Endodermal cell (in vitro differentiated cells): ENCODE results near the gene DUSP16. TPM values are rescaled to one million over a fixed set of nuclear protein-coding genes. Genes with fewer than 3 reads are reported as not detected.

Experiments
- DNase-seq: peaks from one replicate; pipeline ENCODE4 v3.0.0-alpha.2; 2017
- H3K27ac ChIP-seq: 2 replicates; pipeline ENCODE4 v1.5.1; 2013; ENCODE audit warnings: mild to moderate bottlenecking, low read depth, low read length, moderate library complexity
- H3K27me3 ChIP-seq: 2 replicates; pipeline ENCODE4 v1.6.1; 2013; ENCODE audit warnings: mild to moderate bottlenecking, low read length, moderate library complexity; ENCODE audit not compliant: insufficient read depth, control insufficient read depth, poor library complexity, severe bottlenecking
- H3K36me3 ChIP-seq: 2 replicates; pipeline ENCODE4 v1.7.0; 2013; ENCODE audit warnings: mild to moderate bottlenecking, low read length, moderate library complexity; ENCODE audit not compliant: control insufficient read depth, insufficient read depth
- H3K4me1 ChIP-seq: one replicate; pipeline ENCODE4 v1.7.0; 2013; ENCODE audit warnings: low read length; ENCODE audit not compliant: control insufficient read depth, insufficient read depth
- H3K4me3 ChIP-seq: 2 replicates; pipeline ENCODE4 v1.5.1; 2013; ENCODE audit warnings: mild to moderate bottlenecking, low read length, moderate library complexity
- H3K9ac ChIP-seq: 2 replicates; pipeline ENCODE4 v1.6.1; 2013; ENCODE audit warnings: mild to moderate bottlenecking, low read length, moderate library complexity; ENCODE audit not compliant: poor library complexity, severe bottlenecking; ENCODE audit errors: extremely low read depth
- H3K9me3 ChIP-seq: 2 replicates; pipeline ENCODE4 v1.6.1; 2013; ENCODE audit warnings: mild to moderate bottlenecking, low read length, moderate library complexity; ENCODE audit not compliant: control insufficient read depth
- H3K27ac Mint-ChIP-seq: 2 replicates; pipeline ENCODE4 v1.8.0; 2020; ENCODE audit warnings: mixed read lengths
- H3K27me3 Mint-ChIP-seq: 2 replicates; pipeline ENCODE4 v1.8.0; 2021; ENCODE audit warnings: mild to moderate bottlenecking, mixed read lengths; ENCODE audit not compliant: insufficient read depth
- H3K36me3 Mint-ChIP-seq: 2 replicates; pipeline ENCODE4 v1.8.0; 2020; ENCODE audit warnings: low read depth, mixed read lengths
- H3K4me1 Mint-ChIP-seq: 2 replicates; pipeline ENCODE4 v1.8.0; 2020; ENCODE audit warnings: mixed read lengths
- H3K4me3 Mint-ChIP-seq: 2 replicates; pipeline ENCODE4 v1.8.0; 2020; ENCODE audit warnings: mild to moderate bottlenecking, moderate library complexity, mixed read lengths
- H3K9me3 Mint-ChIP-seq: 2 replicates; pipeline ENCODE4 v1.8.0; 2020; ENCODE audit warnings: mild to moderate bottlenecking, mixed read lengths
- CTCF ChIP-seq: fragments of 200-600 bp; sonication (generic); conservative IDR thresholded peaks from 2 replicates; pipeline ENCODE4 v1.5.0; 2021; ENCODE audit warnings: antibody characterized with exemption, mild to moderate bottlenecking
- WGBS, 2 experiments: methylation state at CpG; one replicate each; pipeline versions ENCODE4 v1.1.5 to v1.1.7; 2013; ENCODE audit warnings: missing lambda C conversion rate in 2 of 2, mixed read lengths in 1 of 2; ENCODE audit not compliant: insufficient coverage in 1 of 2, insufficient read length in 1 of 2; 5-methylcytosine and 5-hydroxymethylcytosine counted together
- total RNA-seq, 2 donors: library from RNA; stranded (reverse); fragmentation: NEBNext Ultra II Directional in 1 of 2; extraction: Animal tissue kit (Norgen Biotek cat#: 25700) in 1 of 2; gene quantifications; 2 replicates in 1 of 2; 3 replicates in 1 of 2; pipeline ENCODE4 v1.2.1, GENCODE V29; 2021

DUSP16 gene
- total RNA-seq, 2 donors from 2014 or later: 28.1 to 42.5 TPM

- Histone ChIP-seq H3K27ac (no peak overlapping the region), H3K27me3 (no peaks in the 10 kb centered on the region), H3K9me3 (no peaks in the 10 kb centered on the region), H3K4me1 (no peaks in the 10 kb centered on the region), H3K36me3 (peaks cover 68% of the 10 kb centered on the region), H3K4me3 (no peak overlapping the region), H3K9ac (no peak overlapping the region)
- Mint-ChIP-seq H3K9me3 (no peaks in the 10 kb centered on the region), H3K36me3 (peaks cover 56% of the 10 kb centered on the region), H3K27ac (no peak overlapping the region), H3K4me3 (no peak overlapping the region), H3K27me3 (no peaks in the 10 kb centered on the region), H3K4me1 (peaks cover 2% of the 10 kb centered on the region)
- TF ChIP-seq CTCF: no peak
- DNase-seq: no peak
- WGBS, 2 experiments: 95 to 98% methylated on average over 3 to 6 of the region's 6 CpGs
These were observed 80.4 kb downstream of the DUSP16 start for GRCh38 chr12:12482150-12482761.

GRCh38 chr12:12481631-12482030, 81.0 kb downstream of the DUSP16 start:
- Mint-ChIP-seq H3K36me3 (peaks cover 60% of the 10 kb centered on the region), H3K27me3 (no peaks in the 10 kb centered on the region), H3K4me1 (peaks cover 2% of the 10 kb centered on the region), H3K4me3 (no peak overlapping the region), H3K27ac (no peak overlapping the region), H3K9me3 (no peaks in the 10 kb centered on the region)
- H3K27ac ChIP-seq: no peak overlapping the region
- H3K36me3 ChIP-seq: peaks cover 70% of the 10 kb centered on the region
- no peak for DNase-seq
- no peak overlapping the region for H3K4me3 ChIP-seq
- H3K27me3 ChIP-seq: no peaks in the 10 kb centered on the region
- no peaks in the 10 kb centered on the region for H3K4me1 ChIP-seq
- H3K9ac ChIP-seq: no peak overlapping the region
- no peaks in the 10 kb centered on the region for H3K9me3 ChIP-seq
- 78 to 97% methylated on average over 2 of the region's 2 CpGs for WGBS, 2 experiments
- no peak for TF ChIP-seq CTCF

GRCh38 chr12:12480074-12480473, 82.6 kb downstream of the DUSP16 start:
- Mint-ChIP-seq H3K36me3 (peaks cover 58% of the 10 kb centered on the region), H3K4me1 (peaks cover 8% of the 10 kb centered on the region)

More at GRCh38 chr12:12480074-12480473, 82.6 kb downstream of the DUSP16 start:
- H3K36me3 ChIP-seq: peaks cover 69% of the 10 kb centered on the region
- TF ChIP-seq CTCF: no peak
- no peak overlapping the region for H3K4me3 Mint-ChIP-seq
- H3K9ac ChIP-seq: no peak overlapping the region
- H3K27ac Mint-ChIP-seq: no peak overlapping the region
- H3K4me3 ChIP-seq: no peak overlapping the region
- H3K27ac ChIP-seq: no peak overlapping the region
- H3K9me3 Mint-ChIP-seq: no peaks in the 10 kb centered on the region
- no peaks in the 10 kb centered on the region for H3K27me3 Mint-ChIP-seq
- DNase-seq: no peak
- no peaks in the 10 kb centered on the region for H3K27me3 ChIP-seq
- 94 to 98% methylated on average over 5 of the region's 5 CpGs for WGBS, 2 experiments
- no peaks in the 10 kb centered on the region for H3K4me1 ChIP-seq
- H3K9me3 ChIP-seq: no peaks in the 10 kb centered on the region
